NCI-H526 treated with DMSO at 0.1 percent for 48 hours (cell line): ENCODE results near the gene TGFB2.
A peak's percentile ranks its signal among the peaks of the same experiment; 100 is the strongest.

ENCODE experiments used
- DNase-seq: peaks from one replicate; lab custom pipeline; 2025; lab: John Stamatoyannopoulos, UW

The TGFB2 gene

GRCh38 chr1:218336328-218336727 is 8.8 kb upstream of the TGFB2 start:
- DNase-seq: no peak

DNA sequence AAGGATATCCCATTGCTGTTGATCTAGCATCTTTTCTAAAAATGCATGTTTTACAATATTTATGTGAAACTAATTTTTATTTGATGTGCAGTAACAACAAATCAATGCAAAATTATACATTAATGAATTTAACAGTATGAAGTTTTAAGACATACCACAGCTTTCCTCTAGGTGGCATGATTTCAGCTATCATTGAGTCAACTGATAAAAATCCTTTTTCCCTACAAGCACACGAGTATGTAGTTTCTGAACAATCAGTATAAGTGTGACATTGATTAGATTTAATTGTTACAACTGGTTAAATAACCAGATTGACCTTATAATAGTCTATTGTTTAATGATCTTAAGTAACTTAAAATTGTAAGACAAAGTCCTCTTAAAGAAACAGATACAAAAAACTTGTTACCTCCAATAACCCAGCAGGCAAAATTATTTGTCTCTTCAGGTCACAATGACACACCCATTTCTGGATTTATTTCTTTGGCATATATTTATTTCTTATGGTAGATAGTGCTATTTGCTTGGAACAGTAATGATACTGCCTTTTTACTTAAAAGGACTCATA is 5.8 kb upstream of the TGFB2 start:
- DNase-seq: peak; percentile 4

DNA sequence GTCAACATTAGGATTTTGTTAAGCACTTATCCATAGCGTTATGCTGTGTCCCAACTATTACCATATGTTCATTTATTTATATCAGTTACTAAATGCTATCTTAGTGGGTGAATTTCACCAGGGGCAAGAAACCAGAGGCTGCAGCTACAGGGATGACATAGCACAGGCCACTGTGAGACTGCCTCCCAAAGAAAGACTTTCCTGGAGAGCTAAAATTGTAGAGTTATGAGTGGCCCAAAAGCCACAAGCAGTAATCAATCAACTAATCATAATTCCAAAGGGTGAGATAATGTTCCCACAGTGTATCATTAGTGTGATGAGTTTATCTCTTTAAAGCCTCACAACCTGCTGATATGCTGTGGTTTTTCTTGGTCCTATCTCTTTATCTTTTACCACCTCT is 3.8 kb upstream of the TGFB2 start:
- DNase-seq: no peak

DNA sequence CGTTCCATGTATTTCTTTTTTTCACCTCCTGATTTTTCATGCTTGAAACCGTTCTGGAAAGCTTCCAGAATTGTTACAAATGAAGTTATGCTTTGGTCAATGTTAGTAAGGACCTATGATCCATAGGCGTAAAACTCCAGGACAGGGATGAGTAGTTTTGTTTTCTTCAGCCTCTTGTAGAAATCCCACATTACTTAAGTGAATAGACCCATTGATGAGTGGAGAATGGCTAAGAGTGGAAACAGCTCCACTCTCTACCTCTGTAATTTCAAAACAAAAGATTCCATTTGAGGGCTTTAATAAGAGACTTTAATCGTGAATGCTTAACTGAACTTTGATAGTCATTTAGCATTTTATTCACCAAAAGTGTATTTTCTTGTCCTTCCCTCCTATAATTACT is 3.0 kb upstream of the TGFB2 start:
- no peak for DNase-seq

- peak; percentile 76 for DNase-seq
These were observed 696 bp downstream of the TGFB2 start for GRCh38 chr1:218345673-218346390.

GRCh38 chr1:218346391-218347204 is 1.5 kb downstream of the TGFB2 start:
- DNase-seq: no peak

DNA sequence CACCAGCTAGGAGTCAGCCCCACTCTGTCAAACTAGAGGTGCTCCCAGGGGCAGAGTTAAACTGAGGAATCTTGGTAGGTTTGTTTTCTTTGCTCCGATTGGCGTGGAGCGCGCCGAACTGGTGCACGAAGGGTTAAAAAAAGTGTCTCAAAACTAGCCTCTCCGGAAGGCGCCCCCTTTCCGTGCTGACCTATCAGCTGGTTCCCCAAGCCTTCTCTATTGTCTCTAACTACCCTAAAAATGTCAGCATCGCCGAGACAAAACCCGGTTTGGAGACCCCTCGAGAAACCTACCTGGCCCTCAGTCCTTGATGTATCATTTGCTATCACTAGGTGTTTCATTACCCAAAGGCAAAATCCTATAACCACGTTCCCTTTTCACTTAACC is 2.2 kb downstream of the TGFB2 start:
- DNase-seq: no peak

- no peak for DNase-seq
These were observed 2.8 kb downstream of the TGFB2 start for GRCh38 chr1:218347723-218348627.

GRCh38 chr1:218348628-218349071 is 3.5 kb downstream of the TGFB2 start:
- no peak for DNase-seq

- DNase-seq: no peak
These were observed 4.4 kb downstream of the TGFB2 start for GRCh38 chr1:218349348-218350034.

DNA sequence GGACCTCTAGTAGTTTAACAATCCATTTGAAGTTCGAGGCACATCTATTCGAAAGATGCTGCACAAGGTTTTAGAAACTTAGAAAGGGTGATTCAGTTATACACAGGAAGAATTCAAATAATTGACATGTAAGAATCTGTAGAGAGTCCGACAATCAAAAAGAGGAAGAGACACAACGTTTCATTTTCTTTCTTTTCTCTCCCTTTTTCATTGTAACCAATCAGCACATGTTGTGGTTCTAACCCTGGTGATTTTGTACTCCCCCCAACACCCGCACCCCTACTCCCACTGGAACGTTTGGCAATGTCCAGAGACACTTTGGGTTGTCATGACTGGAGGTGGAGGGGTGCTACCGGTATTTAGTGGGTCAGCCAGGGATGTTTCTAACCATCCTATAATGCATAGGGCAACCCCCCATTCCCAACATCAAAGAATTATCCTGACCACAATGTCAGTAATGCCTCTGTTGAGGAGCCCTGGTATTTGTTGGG is 4.9 kb downstream of the TGFB2 start:
- no peak for DNase-seq

DNA sequence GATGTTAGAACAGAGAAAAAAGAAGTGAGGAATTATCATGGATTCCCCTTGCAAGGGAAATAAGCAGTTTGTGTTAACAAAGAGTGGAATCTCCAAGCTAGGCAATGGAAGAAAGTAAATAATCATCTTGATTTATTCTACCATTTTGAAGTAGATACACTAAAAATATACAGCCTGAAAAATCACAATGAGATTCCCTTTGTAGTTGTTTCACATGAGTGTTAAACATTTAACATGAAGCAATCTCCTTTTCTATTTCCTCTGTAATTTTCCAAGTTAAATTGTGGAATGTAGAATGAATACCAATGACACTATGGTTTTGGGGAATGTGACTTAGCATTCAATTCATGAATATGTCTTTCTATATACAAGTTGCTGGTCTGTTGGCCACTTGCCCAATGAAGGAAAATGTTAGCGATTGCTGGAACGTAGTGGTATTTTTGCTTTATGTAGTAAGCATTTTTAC is 5.7 kb downstream of the TGFB2 start:
- DNase-seq: no peak

DNA sequence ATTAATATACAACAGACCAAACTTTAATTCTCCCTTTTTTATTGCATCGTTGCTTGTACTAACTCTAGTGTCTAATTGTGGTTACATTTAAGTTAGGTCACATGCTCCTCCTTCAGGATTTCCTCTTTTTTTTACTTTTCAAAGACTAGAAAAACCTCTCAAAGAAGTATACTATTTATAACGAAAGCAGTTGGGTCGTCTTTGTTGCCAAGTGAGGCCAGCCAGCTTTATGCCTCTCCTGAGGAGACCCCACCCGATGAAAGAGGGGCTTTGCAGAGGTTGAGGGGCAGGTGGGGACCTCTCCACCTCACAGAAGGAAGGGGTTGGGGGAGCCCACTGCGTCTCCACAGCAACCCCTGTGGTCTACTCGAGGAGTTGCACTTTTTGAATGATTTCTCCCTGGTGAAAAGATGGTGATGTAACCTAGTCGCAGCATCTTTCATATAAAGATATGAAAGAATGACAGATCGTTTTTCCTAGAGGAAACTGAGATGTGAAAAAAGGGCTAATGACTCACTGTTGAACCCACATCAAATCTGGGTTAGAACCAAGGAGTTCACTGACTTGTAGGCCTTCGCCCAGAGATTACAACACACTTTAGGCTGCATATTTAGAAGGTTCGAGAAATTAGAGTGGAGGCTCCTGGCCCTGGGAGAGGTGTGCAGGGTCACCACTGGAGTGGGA is 6.4 kb downstream of the TGFB2 start:
- no peak for DNase-seq

DNA sequence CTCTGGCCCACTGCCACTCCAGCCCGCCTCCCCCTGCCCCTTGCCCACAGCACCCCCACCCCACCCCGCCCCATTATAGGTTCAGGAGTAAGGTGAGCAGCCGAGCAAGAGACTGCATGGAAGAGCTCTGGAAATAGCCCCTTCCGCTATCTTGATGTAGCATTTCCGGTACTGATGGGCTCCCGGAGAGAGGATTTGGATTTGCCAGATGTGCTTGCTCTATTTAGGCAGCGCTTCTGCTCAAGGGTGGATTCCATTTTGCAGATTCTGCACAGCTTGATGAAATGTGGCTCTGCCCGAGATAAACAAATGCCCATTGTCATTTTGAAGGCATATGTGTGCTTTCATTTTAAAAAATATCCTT is 6.9 kb downstream of the TGFB2 start:
- no peak for DNase-seq

DNA sequence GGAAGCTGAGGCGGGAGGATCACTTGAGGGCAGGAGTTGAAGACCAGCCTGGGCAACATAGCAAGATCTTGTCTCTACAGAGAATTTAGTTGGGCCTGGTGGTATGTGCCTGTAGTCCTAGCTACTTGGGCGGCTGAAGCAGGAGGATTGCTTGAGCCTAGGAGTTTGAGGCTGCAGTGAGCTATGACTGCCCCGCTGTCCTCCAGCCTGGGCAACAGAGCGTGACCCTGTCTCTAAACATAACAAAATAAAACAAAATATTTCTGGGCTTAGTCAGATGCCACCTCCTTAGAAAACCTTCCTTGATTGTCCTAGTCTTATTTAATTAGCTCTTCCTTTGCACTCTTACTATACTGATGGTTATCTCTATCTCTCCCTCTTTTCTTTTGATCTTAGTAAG is 8.5 kb downstream of the TGFB2 start:
- no peak for DNase-seq

DNA sequence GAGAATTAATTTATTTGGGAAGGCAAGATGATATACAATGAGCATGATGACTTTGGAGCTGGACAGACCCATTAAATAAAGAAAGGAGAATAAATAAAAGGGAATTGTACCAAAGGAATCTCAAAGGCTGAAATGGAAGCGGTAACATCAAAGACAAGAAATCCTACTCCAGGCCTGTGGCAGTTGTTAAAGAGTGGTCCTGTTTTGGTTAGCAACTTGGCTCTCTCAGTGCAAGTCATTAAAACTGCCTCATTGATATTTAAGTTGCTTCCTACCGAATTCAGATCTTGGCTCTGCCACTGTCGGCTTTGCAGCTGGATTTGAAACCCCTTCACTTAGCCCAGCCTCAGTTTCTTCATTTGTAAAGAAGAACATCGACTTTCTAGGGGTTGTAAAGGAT is 10.1 kb downstream of the TGFB2 start:
- no peak for DNase-seq

GRCh38 chr1:218357211-218357892 is 12.2 kb downstream of the TGFB2 start:
- no peak for DNase-seq

DNA sequence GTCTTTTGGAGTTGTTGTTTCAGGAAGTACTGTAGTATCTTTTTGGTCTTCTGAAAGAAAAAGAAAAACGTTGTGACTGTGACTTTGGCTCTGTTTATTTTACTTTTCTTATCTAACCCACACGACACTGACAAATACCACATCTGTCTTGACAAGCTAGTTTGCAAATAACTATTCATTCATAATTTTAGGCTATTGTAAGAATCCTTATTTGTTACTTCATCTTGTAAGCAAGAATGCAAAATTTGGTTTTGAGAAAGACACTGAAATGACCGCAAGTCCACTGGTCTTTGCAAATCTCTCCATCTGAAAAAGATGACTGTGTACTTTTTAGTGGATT is 12.7 kb downstream of the TGFB2 start:
- DNase-seq: no peak

DNA sequence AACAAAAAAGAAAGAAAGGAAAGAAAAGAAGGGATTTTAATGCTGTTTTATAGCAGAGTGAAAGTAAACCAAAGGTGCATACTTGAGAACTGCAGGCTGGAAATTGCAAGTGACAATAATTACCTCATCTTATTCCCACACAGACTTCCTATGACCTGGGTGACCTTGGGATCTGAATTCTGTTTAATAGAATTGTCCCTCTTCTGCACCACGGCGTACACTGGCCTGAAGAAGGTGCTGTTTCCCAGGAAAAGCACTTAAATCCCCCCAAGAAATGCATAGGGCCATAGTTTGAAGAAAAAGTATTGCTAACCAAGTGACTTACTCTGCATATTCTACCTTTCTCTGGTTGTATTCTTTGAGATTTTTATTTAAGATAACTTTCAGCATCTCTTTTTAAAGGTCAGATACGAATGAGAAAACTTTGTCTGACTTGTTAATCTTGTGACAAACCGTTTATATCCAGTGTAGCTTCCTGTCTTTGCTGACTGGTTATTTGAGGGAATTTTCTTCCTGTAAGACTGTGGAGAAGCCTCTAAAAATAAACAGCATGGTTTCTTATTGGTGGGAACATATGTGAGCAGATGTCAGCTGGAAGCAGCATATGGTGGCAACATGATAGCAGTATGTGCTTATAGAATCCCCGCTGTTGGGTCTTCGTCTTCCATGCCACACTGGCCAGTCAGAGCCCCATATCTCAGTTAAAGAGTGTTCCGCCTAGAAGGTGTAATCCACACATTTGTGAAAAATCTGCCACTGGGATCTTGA is 16.3 kb downstream of the TGFB2 start:
- DNase-seq: no peak
